ENCODE data around the gene KBTBD12.
"Not testable (repeated sequence)": the region's sequence is repeated elsewhere in the genome, so short reads cannot be mapped to it uniquely, and the experiment has no call there.

The KBTBD12 gene

GRCh38 chr3:127915115-127915936 lies at the start of gene KBTBD12:
Gene KBTBD12 (plus strand): TSS chr3:127915232. CDS start chr3:127923062, 7,830 bp downstream.
- DNase-seq (ENCODE audit: low read depth in 2 of 2): no peak

GRCh38 chr3:127865941-127866340 lies 49.1 kb upstream of the KBTBD12 start:
- no peak for DNase-seq (ENCODE audit: low read depth in 2 of 2)

GRCh38 chr3:127867412-127867811 lies 47.6 kb upstream of the KBTBD12 start:
- no peak for DNase-seq (ENCODE audit: low read depth in 2 of 2)

GRCh38 chr3:127867986-127868385 lies 47.0 kb upstream of the KBTBD12 start:
- DNase-seq (ENCODE audit: low read depth in 2 of 2): no peak

GRCh38 chr3:127870156-127870555 lies 44.9 kb upstream of the KBTBD12 start:
- no peak for DNase-seq (ENCODE audit: low read depth in 2 of 2)

- DNase-seq (ENCODE audit: low read depth in 2 of 2): not testable (repeated sequence)
These were observed 40.9 kb upstream of the KBTBD12 start for GRCh38 chr3:127874097-127874496.

GRCh38 chr3:127881586-127881985 lies 33.4 kb upstream of the KBTBD12 start:
- no peak for DNase-seq (ENCODE audit: low read depth in 2 of 2)

- DNase-seq (ENCODE audit: low read depth in 2 of 2): no peak
These were observed 31.0 kb upstream of the KBTBD12 start for GRCh38 chr3:127884041-127884440.

GRCh38 chr3:127886231-127886955 lies 28.6 kb upstream of the KBTBD12 start:
- DNase-seq (ENCODE audit: low read depth in 2 of 2): no peak

GRCh38 chr3:127886956-127887231 lies 28.1 kb upstream of the KBTBD12 start:
- no peak for DNase-seq (ENCODE audit: low read depth in 2 of 2)

GRCh38 chr3:127887321-127887720 lies 27.7 kb upstream of the KBTBD12 start:
- DNase-seq (ENCODE audit: low read depth in 2 of 2): no peak

- no peak for DNase-seq (ENCODE audit: low read depth in 2 of 2)
These were observed 26.9 kb upstream of the KBTBD12 start for GRCh38 chr3:127888156-127888555.

- DNase-seq (ENCODE audit: low read depth in 2 of 2): no peak
These were observed 26.4 kb upstream of the KBTBD12 start for GRCh38 chr3:127888564-127889107.

GRCh38 chr3:127889461-127889863 lies 25.6 kb upstream of the KBTBD12 start:
- no peak for DNase-seq (ENCODE audit: low read depth in 2 of 2)

GRCh38 chr3:127889976-127890650 lies 24.9 kb upstream of the KBTBD12 start:
- DNase-seq (ENCODE audit: low read depth in 2 of 2): no peak

GRCh38 chr3:127890651-127891290 lies 24.3 kb upstream of the KBTBD12 start:
- not testable (repeated sequence) for DNase-seq (ENCODE audit: low read depth in 2 of 2)

- no peak for DNase-seq (ENCODE audit: low read depth in 2 of 2)
These were observed 20.6 kb upstream of the KBTBD12 start for GRCh38 chr3:127894481-127894880.

- no peak for DNase-seq (ENCODE audit: low read depth in 2 of 2)
These were observed 15.8 kb upstream of the KBTBD12 start for GRCh38 chr3:127899200-127899599.

GRCh38 chr3:127899766-127900165 lies 15.3 kb upstream of the KBTBD12 start:
- no peak for DNase-seq (ENCODE audit: low read depth in 2 of 2)

GRCh38 chr3:127900536-127900935 lies 14.5 kb upstream of the KBTBD12 start:
- no peak for DNase-seq (ENCODE audit: low read depth in 2 of 2)

GRCh38 chr3:127902486-127902885 lies 12.5 kb upstream of the KBTBD12 start:
- no peak for DNase-seq (ENCODE audit: low read depth in 2 of 2)

Data from stimulated activated CD4-positive, alpha-beta T cell treated with anti-CD3 and anti-CD28 coated beads, Interleukin-1b, Interleukin-23, amount 100 ng/mL, for 4 hours (primary cell).